ENCODE data around the gene GALNT9. TPM values are rescaled to one million over a fixed set of nuclear protein-coding genes. Genes with fewer than 3 reads are reported as not detected.

Gene GALNT9
- total and polyA plus RNA-seq, 2 donors (not counting 1 experiment from before 2014, with no cell fraction given): 0.71 to 2.4 TPM

- H3K4me3 ChIP-seq (ENCODE audit: control extremely low read depth in 1 of 5, extremely low read depth in 1 of 5, insufficient read depth in 1 of 5, low read depth in 2 of 5, low read length in 4 of 5): no peak overlapping the region
- H4K20me1 ChIP-seq (ENCODE audit: control insufficient read depth, insufficient read depth, low read length, poor library complexity, severe bottlenecking): no peaks in the 10 kb centered on the region
- Mint-ChIP-seq H3K27ac (no peak overlapping the region), H3K4me3 (no peak overlapping the region), H3K9me3 (ENCODE audit: insufficient read depth) (no peaks in the 10 kb centered on the region), H3K27me3 (no peaks in the 10 kb centered on the region), H3K4me1 (no peaks in the 10 kb centered on the region)
- H3K79me2 ChIP-seq (ENCODE audit: control insufficient read depth, insufficient read depth, low read length): no peaks in the 10 kb centered on the region
- WGBS (ENCODE audit: insufficient coverage): 25% methylated on average over 11 of the region's 17 CpGs
- POLR2A ChIA-PET: no interaction called here
- peaks cover 5 to 8% of the 10 kb centered on the region in 2 experiments for H3K36me3 ChIP-seq (replicated peaks in 1 of 2; ENCODE audit: control extremely low read depth in 1 of 2, control insufficient read depth in 1 of 2, extremely low read depth in 1 of 2, insufficient read depth in 2 of 2, low read length in 1 of 2)
- H3K27ac ChIP-seq (ENCODE audit: low read length in 2 of 2): no peak overlapping the region
- no peaks in the 10 kb centered on the region for H3K27me3 ChIP-seq (replicated peaks in 1 of 4; ENCODE audit: control extremely low read depth in 1 of 4, control insufficient read depth in 3 of 4, insufficient read depth in 4 of 4, low read length in 3 of 4)
- no peak overlapping the region for H3K4me2 ChIP-seq (replicated peaks; ENCODE audit: low read depth, low read length, poor library complexity, severe bottlenecking)
- TF ChIP-seq CTCF (IDR thresholded peaks at IDR 0.05) (no peak), EZH2 (IDR thresholded peaks at IDR 0.05; ENCODE audit: borderline replicate concordance, insufficient read depth, low read depth, low read length, poor library complexity, severe bottlenecking) (no peak)
- H2AFZ ChIP-seq (ENCODE audit: insufficient read depth, low read depth, low read length, poor library complexity, severe bottlenecking): no peak overlapping the region
- DNase-seq: no peak
- CTCF ChIA-PET: interaction anchor here (2.9 kb wide), 1 partner anchor 9 kb away, joined by 7 read pairs; no protein-coding TSS in a partner anchor
- H3K9me3 ChIP-seq (ENCODE audit: control extremely low read depth in 1 of 3, control insufficient read depth in 2 of 3, insufficient read depth in 1 of 3, low read length in 2 of 3): peaks cover 0 to 20% (median 0%) of the 10 kb centered on the region in 3 donors
- ATAC-seq (ENCODE audit: low read depth): no peak
- no peaks in the 10 kb centered on the region for H3K4me1 ChIP-seq (ENCODE audit: control insufficient read depth in 2 of 2, insufficient read depth in 2 of 2, low read length in 2 of 2)
- no peak overlapping the region for H3K9ac ChIP-seq (ENCODE audit: low read length)
- intact Hi-C loops (cut with micrococcal nuclease): no loop called here
These were observed 166.8 kb downstream of the GALNT9 start for GRCh38 chr12:132162508-132163031.

- H4K20me1 ChIP-seq (ENCODE audit: control insufficient read depth, insufficient read depth, low read length, poor library complexity, severe bottlenecking): no peaks in the 10 kb centered on the region
- CTCF ChIA-PET: interaction anchor here (0.8 to 2.9 kb wide), 2 partner anchors 8 to 57 kb away, joined by 3 to 7 read pairs; no protein-coding TSS in a partner anchor
- intact Hi-C loops (cut with micrococcal nuclease): no loop called here
These were observed 167.4 kb downstream of the GALNT9 start for GRCh38 chr12:132161796-132162507.

More at GRCh38 chr12:132161796-132162507, 167.4 kb downstream of the GALNT9 start:
- DNase-seq (no peak), ATAC-seq (ENCODE audit: low read depth) (no peak)
- POLR2A ChIA-PET: no interaction called here
- no peaks in the 10 kb centered on the region for H3K4me1 Mint-ChIP-seq
- Histone ChIP-seq H3K4me2 (replicated peaks; ENCODE audit: low read depth, low read length, poor library complexity, severe bottlenecking) (no peak overlapping the region), H3K4me3 (ENCODE audit: control extremely low read depth in 1 of 5, extremely low read depth in 1 of 5, insufficient read depth in 1 of 5, low read depth in 2 of 5, low read length in 4 of 5) (no peak overlapping the region), H2AFZ (ENCODE audit: insufficient read depth, low read depth, low read length, poor library complexity, severe bottlenecking) (no peak overlapping the region), H3K27ac (ENCODE audit: low read length in 2 of 2) (no peak overlapping the region), H3K9ac (ENCODE audit: low read length) (no peak overlapping the region), H3K27me3 (replicated peaks in 1 of 4; ENCODE audit: control extremely low read depth in 1 of 4, control insufficient read depth in 3 of 4, insufficient read depth in 4 of 4, low read length in 3 of 4) (no peaks in the 10 kb centered on the region), H3K9me3 (ENCODE audit: control extremely low read depth in 1 of 3, control insufficient read depth in 2 of 3, insufficient read depth in 1 of 3, low read length in 2 of 3) (peaks cover 0 to 20% (median 0%) of the 10 kb centered on the region in 3 donors), H3K36me3 (replicated peaks in 1 of 2; ENCODE audit: control extremely low read depth in 1 of 2, control insufficient read depth in 1 of 2, extremely low read depth in 1 of 2, insufficient read depth in 2 of 2, low read length in 1 of 2) (peaks cover 6 to 13% of the 10 kb centered on the region in 2 experiments), H3K79me2 (ENCODE audit: control insufficient read depth, insufficient read depth, low read length) (no peaks in the 10 kb centered on the region), H3K4me1 (ENCODE audit: control insufficient read depth in 2 of 2, insufficient read depth in 2 of 2, low read length in 2 of 2) (no peaks in the 10 kb centered on the region)
- no peaks in the 10 kb centered on the region for H3K27me3 Mint-ChIP-seq
- H3K9me3 Mint-ChIP-seq (ENCODE audit: insufficient read depth): no peaks in the 10 kb centered on the region
- TF ChIP-seq EZH2 (IDR thresholded peaks at IDR 0.05; ENCODE audit: borderline replicate concordance, insufficient read depth, low read depth, low read length, poor library complexity, severe bottlenecking): no peak
- no peak for TF ChIP-seq CTCF (IDR thresholded peaks at IDR 0.05)
- no peak overlapping the region for H3K27ac Mint-ChIP-seq
- H3K4me3 Mint-ChIP-seq: no peak overlapping the region
- WGBS (ENCODE audit: insufficient coverage): 78% methylated on average over 16 of the region's 17 CpGs

All from B cell (primary cell).